ENCODE measurements around the gene KRT79.

KRT79 gene

GRCh38 chr12:52821071-52821730, 12.9 kb downstream of the KRT79 start:
- Histone ChIP-seq H3K27ac (ENCODE audit: low read length) (no peak overlapping the region), H3K4me3 (ENCODE audit: low read length) (no peak overlapping the region), H3K27me3 (ENCODE audit: control insufficient read depth, insufficient read depth, low read length) (no peaks in the 10 kb centered on the region), H3K9ac (ENCODE audit: low read length) (no peak overlapping the region), H3K36me3 (ENCODE audit: control insufficient read depth, low read depth, low read length) (no peaks in the 10 kb centered on the region), H3K4me1 (ENCODE audit: control insufficient read depth, low read depth, low read length) (no peaks in the 10 kb centered on the region), H3K9me3 (ENCODE audit: control insufficient read depth, low read depth, low read length) (no peaks in the 10 kb centered on the region)

GRCh38 chr12:52820521-52820920, 13.6 kb downstream of the KRT79 start:
- H3K9ac ChIP-seq (ENCODE audit: low read length): no peak overlapping the region
- H3K9me3 ChIP-seq (ENCODE audit: control insufficient read depth, low read depth, low read length): no peaks in the 10 kb centered on the region
- no peak overlapping the region for H3K27ac ChIP-seq (ENCODE audit: low read length)
- no peak overlapping the region for H3K4me3 ChIP-seq (ENCODE audit: low read length)
- no peaks in the 10 kb centered on the region for H3K27me3 ChIP-seq (ENCODE audit: control insufficient read depth, insufficient read depth, low read length)
- no peaks in the 10 kb centered on the region for H3K4me1 ChIP-seq (ENCODE audit: control insufficient read depth, low read depth, low read length)
- no peaks in the 10 kb centered on the region for H3K36me3 ChIP-seq (ENCODE audit: control insufficient read depth, low read depth, low read length)

GRCh38 chr12:52819731-52820510, 14.2 kb downstream of the KRT79 start:
- no peak overlapping the region for H3K9ac ChIP-seq (ENCODE audit: low read length)
- H3K9me3 ChIP-seq (ENCODE audit: control insufficient read depth, low read depth, low read length): no peaks in the 10 kb centered on the region
- no peaks in the 10 kb centered on the region for H3K27me3 ChIP-seq (ENCODE audit: control insufficient read depth, insufficient read depth, low read length)
- no peaks in the 10 kb centered on the region for H3K4me1 ChIP-seq (ENCODE audit: control insufficient read depth, low read depth, low read length)
- no peak overlapping the region for H3K4me3 ChIP-seq (ENCODE audit: low read length)
- no peak overlapping the region for H3K27ac ChIP-seq (ENCODE audit: low read length)
- no peaks in the 10 kb centered on the region for H3K36me3 ChIP-seq (ENCODE audit: control insufficient read depth, low read depth, low read length)

GRCh38 chr12:52818887-52819420, 15.2 kb downstream of the KRT79 start:
- no peaks in the 10 kb centered on the region for H3K36me3 ChIP-seq (ENCODE audit: control insufficient read depth, low read depth, low read length)
- H3K9ac ChIP-seq (ENCODE audit: low read length): no peak overlapping the region
- no peaks in the 10 kb centered on the region for H3K9me3 ChIP-seq (ENCODE audit: control insufficient read depth, low read depth, low read length)
- H3K4me3 ChIP-seq (ENCODE audit: low read length): no peak overlapping the region
- no peak overlapping the region for H3K27ac ChIP-seq (ENCODE audit: low read length)
- H3K4me1 ChIP-seq (ENCODE audit: control insufficient read depth, low read depth, low read length): no peaks in the 10 kb centered on the region
- H3K27me3 ChIP-seq (ENCODE audit: control insufficient read depth, insufficient read depth, low read length): no peaks in the 10 kb centered on the region

- no peak overlapping the region for H3K4me3 ChIP-seq (ENCODE audit: low read length)
- H3K36me3 ChIP-seq (ENCODE audit: control insufficient read depth, low read depth, low read length): no peaks in the 10 kb centered on the region
- H3K9me3 ChIP-seq (ENCODE audit: control insufficient read depth, low read depth, low read length): no peaks in the 10 kb centered on the region
- no peak overlapping the region for H3K27ac ChIP-seq (ENCODE audit: low read length)
- H3K27me3 ChIP-seq (ENCODE audit: control insufficient read depth, insufficient read depth, low read length): no peaks in the 10 kb centered on the region
- H3K4me1 ChIP-seq (ENCODE audit: control insufficient read depth, low read depth, low read length): no peaks in the 10 kb centered on the region
- no peak overlapping the region for H3K9ac ChIP-seq (ENCODE audit: low read length)
Observed at GRCh38 chr12:52818388-52818787, 15.7 kb downstream of the KRT79 start.

- Histone ChIP-seq H3K9me3 (ENCODE audit: control insufficient read depth, low read depth, low read length) (no peaks in the 10 kb centered on the region), H3K27ac (ENCODE audit: low read length) (no peak overlapping the region), H3K27me3 (ENCODE audit: control insufficient read depth, insufficient read depth, low read length) (no peaks in the 10 kb centered on the region), H3K9ac (ENCODE audit: low read length) (no peak overlapping the region), H3K4me1 (ENCODE audit: control insufficient read depth, low read depth, low read length) (no peaks in the 10 kb centered on the region), H3K36me3 (ENCODE audit: control insufficient read depth, low read depth, low read length) (no peaks in the 10 kb centered on the region), H3K4me3 (ENCODE audit: low read length) (no peak overlapping the region)
Observed at GRCh38 chr12:52817699-52818238, 16.3 kb downstream of the KRT79 start.

- Histone ChIP-seq H3K9ac (ENCODE audit: low read length) (no peak overlapping the region), H3K4me3 (ENCODE audit: low read length) (no peak overlapping the region), H3K9me3 (ENCODE audit: control insufficient read depth, low read depth, low read length) (no peaks in the 10 kb centered on the region), H3K27me3 (ENCODE audit: control insufficient read depth, insufficient read depth, low read length) (no peaks in the 10 kb centered on the region), H3K27ac (ENCODE audit: low read length) (no peak overlapping the region), H3K4me1 (ENCODE audit: control insufficient read depth, low read depth, low read length) (no peaks in the 10 kb centered on the region), H3K36me3 (ENCODE audit: control insufficient read depth, low read depth, low read length) (no peaks in the 10 kb centered on the region)
Observed at GRCh38 chr12:52817003-52817698, 17.0 kb downstream of the KRT79 start.

GRCh38 chr12:52815676-52816588, 18.2 kb downstream of the KRT79 start:
- Histone ChIP-seq H3K4me3 (ENCODE audit: low read length) (no peak overlapping the region), H3K36me3 (ENCODE audit: control insufficient read depth, low read depth, low read length) (no peaks in the 10 kb centered on the region), H3K27me3 (ENCODE audit: control insufficient read depth, insufficient read depth, low read length) (no peaks in the 10 kb centered on the region), H3K9ac (ENCODE audit: low read length) (no peak overlapping the region), H3K27ac (ENCODE audit: low read length) (no peak overlapping the region), H3K4me1 (ENCODE audit: control insufficient read depth, low read depth, low read length) (no peaks in the 10 kb centered on the region), H3K9me3 (ENCODE audit: control insufficient read depth, low read depth, low read length) (no peaks in the 10 kb centered on the region)

- H3K4me3 ChIP-seq (ENCODE audit: low read length): no peak overlapping the region
- no peak overlapping the region for H3K27ac ChIP-seq (ENCODE audit: low read length)
- H3K9ac ChIP-seq (ENCODE audit: low read length): no peak overlapping the region
- H3K4me1 ChIP-seq (ENCODE audit: control insufficient read depth, low read depth, low read length): no peaks in the 10 kb centered on the region
- no peaks in the 10 kb centered on the region for H3K27me3 ChIP-seq (ENCODE audit: control insufficient read depth, insufficient read depth, low read length)
- H3K9me3 ChIP-seq (ENCODE audit: control insufficient read depth, low read depth, low read length): no peaks in the 10 kb centered on the region
- H3K36me3 ChIP-seq (ENCODE audit: control insufficient read depth, low read depth, low read length): no peaks in the 10 kb centered on the region
Observed at GRCh38 chr12:52815161-52815560, 18.9 kb downstream of the KRT79 start.

GRCh38 chr12:52814710-52815155, 19.4 kb downstream of the KRT79 start:
- no peaks in the 10 kb centered on the region for H3K36me3 ChIP-seq (ENCODE audit: control insufficient read depth, low read depth, low read length)
- H3K9me3 ChIP-seq (ENCODE audit: control insufficient read depth, low read depth, low read length): no peaks in the 10 kb centered on the region
- H3K9ac ChIP-seq (ENCODE audit: low read length): no peak overlapping the region
- H3K4me1 ChIP-seq (ENCODE audit: control insufficient read depth, low read depth, low read length): no peaks in the 10 kb centered on the region
- no peak overlapping the region for H3K4me3 ChIP-seq (ENCODE audit: low read length)
- H3K27ac ChIP-seq (ENCODE audit: low read length): no peak overlapping the region
- H3K27me3 ChIP-seq (ENCODE audit: control insufficient read depth, insufficient read depth, low read length): no peaks in the 10 kb centered on the region

Data from iPS-18a (cell line).